ENCODE results near the gene SYNPO. TPM values are rescaled to one million over a fixed set of nuclear protein-coding genes. Genes with fewer than 3 reads are reported as not detected.

SYNPO gene
- total and polyA plus RNA-seq, 8 donors, result 23.3 to 68.3 (median 28.8) TPM

DNA sequence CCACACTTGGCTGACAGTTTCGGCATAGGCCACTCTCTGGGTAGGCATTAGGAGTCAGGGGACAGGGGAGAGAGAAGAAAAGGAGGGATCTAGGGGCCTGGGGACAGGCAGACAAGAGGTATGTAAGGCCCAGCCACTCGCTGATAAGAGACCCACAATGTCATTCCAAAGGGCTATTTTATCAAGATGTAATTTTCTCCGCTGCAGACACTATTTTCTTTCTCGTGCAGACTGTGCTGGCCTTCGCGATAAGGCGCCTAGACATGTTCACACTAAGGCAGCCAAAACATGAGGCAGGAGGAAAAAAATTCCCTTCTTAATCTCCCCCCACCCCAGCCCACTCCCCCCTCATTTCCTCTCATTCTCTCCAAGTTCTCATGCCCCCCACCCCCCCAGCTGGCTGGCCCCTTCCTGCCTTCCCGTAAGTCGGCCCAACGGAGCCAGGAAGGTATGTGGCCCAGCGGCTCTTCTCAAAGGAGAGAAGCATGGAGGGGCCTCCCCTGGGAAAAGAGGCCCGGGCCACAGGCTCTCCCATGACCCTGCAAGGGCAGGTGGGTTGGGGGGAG lies 44.9 kb upstream of the SYNPO start:
- H3K9me3 ChIP-seq, result no peaks in the 10 kb centered on the region
- no peaks in the 10 kb centered on the region for H3K36me3 ChIP-seq
- TF ChIP-seq CTCF (IDR thresholded peaks at IDR 0.05), result no peak
- WGBS, 2 donors, result 56 to 63% methylated on average over 11 to 12 of the region's 12 CpGs
- ATAC-seq (peak in 2 of 4 donors; percentile 15 to 21), DNase-seq (no peak), FAIRE-seq (no peak)
- H3K27me3 ChIP-seq, result no peaks in the 10 kb centered on the region
- peaks cover 0 to 18% (median 4%) of the 10 kb centered on the region in 3 donors for H3K4me1 ChIP-seq
- no peak overlapping the region for H3K4me3 ChIP-seq
- intact Hi-C loops (cut with DNase I), result no loop called here
- peak overlapping the region in 2 of 4 donors; percentile 36 to 55 for H3K27ac ChIP-seq

- 81% methylated on average over 9 of the region's 9 CpGs for WGBS, 2 donors
- intact Hi-C loops (cut with DNase I), result no loop called here
- ATAC-seq, result no peak
- peaks cover 0 to 17% (median 4%) of the 10 kb centered on the region in 3 donors for H3K4me1 ChIP-seq
- H3K27me3 ChIP-seq, result no peaks in the 10 kb centered on the region
- no peaks in the 10 kb centered on the region for H3K9me3 ChIP-seq
- H3K4me3 ChIP-seq, result no peak overlapping the region
- peak overlapping the region in 1 of 4 donors; percentile 55 for H3K27ac ChIP-seq
- no peak for FAIRE-seq
- no peaks in the 10 kb centered on the region for H3K36me3 ChIP-seq
- TF ChIP-seq CTCF (IDR thresholded peaks at IDR 0.05), result no peak
- no peak for DNase-seq
Measured at GRCh38 chr5:150596313-150596712, 44.1 kb upstream of the SYNPO start.

- Histone ChIP-seq H3K27ac (no peak overlapping the region), H3K27me3 (no peaks in the 10 kb centered on the region), H3K4me3 (no peak overlapping the region), H3K9me3 (no peaks in the 10 kb centered on the region), H3K4me1 (peaks cover 0 to 14% (median 4%) of the 10 kb centered on the region in 3 donors), H3K36me3 (no peaks in the 10 kb centered on the region)
- 90 to 91% methylated on average over 3 of the region's 3 CpGs for WGBS, 2 donors
- FAIRE-seq (no peak), ATAC-seq (no peak), DNase-seq (no peak)
- no peak for TF ChIP-seq CTCF (IDR thresholded peaks at IDR 0.05)
- intact Hi-C loops (cut with DNase I), result no loop called here
Measured at GRCh38 chr5:150596826-150597225, 43.6 kb upstream of the SYNPO start.

GRCh38 chr5:150598006-150598405 lies 42.5 kb upstream of the SYNPO start:
- ATAC-seq (no peak), FAIRE-seq (no peak), DNase-seq (peak in 1 of 6 donors; percentile 44)
- no peak overlapping the region for H3K27ac ChIP-seq
- H3K36me3 ChIP-seq, result no peaks in the 10 kb centered on the region
- peaks cover 0 to 14% (median 4%) of the 10 kb centered on the region in 3 donors for H3K4me1 ChIP-seq
- H3K27me3 ChIP-seq, result no peaks in the 10 kb centered on the region
- no peak overlapping the region for H3K4me3 ChIP-seq
- intact Hi-C loops (cut with DNase I), result no loop called here
- 85 to 87% methylated on average over 10 of the region's 10 CpGs for WGBS, 2 donors
- H3K9me3 ChIP-seq, result no peaks in the 10 kb centered on the region
- TF ChIP-seq CTCF (IDR thresholded peaks at IDR 0.05), result no peak

- TF ChIP-seq CTCF (IDR thresholded peaks at IDR 0.05), result no peak
Measured at GRCh38 chr5:150598821-150599273, 41.6 kb upstream of the SYNPO start.

More at GRCh38 chr5:150598821-150599273, 41.6 kb upstream of the SYNPO start:
- peaks cover 0 to 14% (median 4%) of the 10 kb centered on the region in 3 donors for H3K4me1 ChIP-seq
- H3K36me3 ChIP-seq, result no peaks in the 10 kb centered on the region
- no peak overlapping the region for H3K4me3 ChIP-seq
- no peaks in the 10 kb centered on the region for H3K9me3 ChIP-seq
- no peak for ATAC-seq
- no peaks in the 10 kb centered on the region for H3K27me3 ChIP-seq
- DNase-seq, result peak in 1 of 6 donors; percentile 35
- intact Hi-C loops (cut with DNase I), result no loop called here
- 88 to 94% methylated on average over 12 of the region's 12 CpGs for WGBS, 2 donors
- H3K27ac ChIP-seq, result no peak overlapping the region
- no peak for FAIRE-seq

Measured in pancreas (tissue), 10 donors.